NCI-H2227 (cell line): ENCODE measurements around the gene SETMAR.
"Not testable (repeated sequence)": the region's sequence is repeated elsewhere in the genome, so short reads cannot be mapped to it uniquely, and the experiment has no call there.

Source experiments
- DNase-seq: peaks from one replicate; lab custom pipeline; 2025; ENCODE audit not compliant: unreplicated experiment; lab: John Stamatoyannopoulos, UW

SETMAR gene

GRCh38 chr3:4303187-4304123 lies at the start of gene SETMAR:
Gene SETMAR, plus strand, starts transcription at chr3:4303369. Its CDS starts 2 bp downstream, at chr3:4303371.
- DNase-seq, result peak; percentile 83

GRCh38 chr3:4261406-4261805 lies 41.8 kb upstream of the SETMAR start:
- no peak for DNase-seq

GRCh38 chr3:4264040-4264439 lies 39.1 kb upstream of the SETMAR start:
- no peak for DNase-seq

- no peak for DNase-seq
Observed at GRCh38 chr3:4270720-4271119, 32.4 kb upstream of the SETMAR start.

GRCh38 chr3:4271834-4272233 lies 31.3 kb upstream of the SETMAR start:
- DNase-seq, result peak; percentile 21

GRCh38 chr3:4279516-4280105 lies 23.6 kb upstream of the SETMAR start:
- DNase-seq, result no peak

GRCh38 chr3:4281991-4282390 lies 21.2 kb upstream of the SETMAR start:
- DNase-seq, result no peak

- no peak for DNase-seq
Observed at GRCh38 chr3:4284865-4285264, 18.3 kb upstream of the SETMAR start.

- no peak for DNase-seq
Observed at GRCh38 chr3:4289044-4289443, 14.1 kb upstream of the SETMAR start.

GRCh38 chr3:4290272-4290893 lies 12.8 kb upstream of the SETMAR start:
- peak; percentile 10 for DNase-seq

- DNase-seq, result no peak
Observed at GRCh38 chr3:4292301-4292700, 10.9 kb upstream of the SETMAR start.

GRCh38 chr3:4294616-4295327 lies 8.4 kb upstream of the SETMAR start:
- DNase-seq, result no peak

GRCh38 chr3:4296454-4296853 lies 6.7 kb upstream of the SETMAR start:
- not testable (repeated sequence) for DNase-seq

- DNase-seq, result no peak
Observed at GRCh38 chr3:4297486-4297885, 5.7 kb upstream of the SETMAR start.

GRCh38 chr3:4302747-4303146 lies 422 bp upstream of the SETMAR start:
- no peak for DNase-seq

- DNase-seq, result not testable (repeated sequence)
Observed at GRCh38 chr3:4305210-4305609, 2.0 kb downstream of the SETMAR start.

- DNase-seq, result no peak
Observed at GRCh38 chr3:4306091-4306490, 2.9 kb downstream of the SETMAR start.

- no peak for DNase-seq
Observed at GRCh38 chr3:4306860-4307259, 3.7 kb downstream of the SETMAR start.

GRCh38 chr3:4309491-4310128 lies 6.4 kb downstream of the SETMAR start:
- DNase-seq, result no peak

- no peak for DNase-seq
Observed at GRCh38 chr3:4310971-4311370, 7.8 kb downstream of the SETMAR start.

GRCh38 chr3:4311496-4311895 lies 8.3 kb downstream of the SETMAR start:
- DNase-seq, result no peak
